ENCODE data around the gene CCSAP. TPM values are rescaled to one million over a fixed set of nuclear protein-coding genes. Genes with fewer than 3 reads are reported as not detected.

CCSAP gene
- total and polyA plus RNA-seq, 10 of the 15 experiments (the other 5 are each of a cell fraction or from before 2014, with no cell fraction given) = 0.75 to 3.4 (median 2.8) TPM

- TF ChIP-seq ZBTB11 (CRISPR knock-in tag; IDR thresholded peaks at IDR 0.05) = no peak
- TF ChIP-seq HDAC6 (IDR thresholded peaks at IDR 0.05; ENCODE audit: unreplicated experiment) = no peak
- no peak for TF ChIP-seq HDAC2 (IDR thresholded peaks at IDR 0.05)
- TF ChIP-seq ATF2 (IDR thresholded peaks at IDR 0.05; ENCODE audit: low read length) = no peak
- no peak for TF ChIP-seq MTA3 (IDR thresholded peaks at IDR 0.05; ENCODE audit: borderline replicate concordance, low read length)
- no peak for TF ChIP-seq HDGF (IDR thresholded peaks at IDR 0.05)
- no peak for TF ChIP-seq YBX1 (IDR thresholded peaks at IDR 0.05)
- no peak for TF ChIP-seq IRF4 (IDR thresholded peaks at IDR 0.05; ENCODE audit: low read depth, low read length)
- no peak for TF ChIP-seq CUX1 (IDR thresholded peaks at IDR 0.05; ENCODE audit: insufficient replicate concordance, low read depth, low read length)
- TF ChIP-seq SMC3 (IDR thresholded peaks at IDR 0.05; ENCODE audit: borderline replicate concordance, low read length) = no peak
- TF ChIP-seq RAD21 (IDR thresholded peaks at IDR 0.05; ENCODE audit: insufficient read depth, low read depth, low read length) = no peak
Observed at GRCh38 chr1:229287267-229287666, 55.6 kb downstream of the CCSAP start (continued).

All from GM12878 (cell line).